ENCODE data around the gene HACD2. TPM values are rescaled to one million over a fixed set of nuclear protein-coding genes. Genes with fewer than 3 reads are reported as not detected.

Gene HACD2
- total RNA-seq, 1 experiment from 2014 or later: 97.7 TPM

DNA sequence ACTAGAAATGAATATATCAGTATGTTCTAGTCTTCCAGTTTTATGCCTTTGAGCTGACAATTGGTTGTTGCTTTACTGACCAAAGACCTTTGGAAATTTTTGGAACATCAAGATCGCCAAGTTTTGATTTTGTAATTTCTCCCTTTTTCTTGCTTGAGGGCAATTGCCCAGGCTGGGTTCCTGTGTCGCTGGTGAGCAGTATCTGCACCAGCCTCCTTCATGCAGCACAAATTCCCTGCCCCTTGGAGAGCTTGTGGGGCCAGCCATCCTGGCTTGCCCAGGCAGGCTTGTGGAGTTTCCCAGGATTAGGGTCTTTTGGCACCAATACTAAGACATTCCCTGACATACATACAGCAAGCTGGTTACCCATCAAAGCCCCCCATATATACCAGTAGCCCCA lies 37.9 kb upstream of the HACD2 start:
- Mint-ChIP-seq H3K4me3 (ENCODE audit: unreplicated experiment) (no peak overlapping the region), H3K27ac (ENCODE audit: low read depth, unreplicated experiment) (no peak overlapping the region), H3K9me3 (ENCODE audit: unreplicated experiment) (no peaks in the 10 kb centered on the region), H3K4me1 (ENCODE audit: insufficient read depth, unreplicated experiment) (peaks cover 40% of the 10 kb centered on the region), H3K36me3 (ENCODE audit: insufficient read depth, unreplicated experiment) (peaks cover 18% of the 10 kb centered on the region), H3K27me3 (ENCODE audit: insufficient read depth, unreplicated experiment) (no peaks in the 10 kb centered on the region)
- TF ChIP-seq, protein P1, sequence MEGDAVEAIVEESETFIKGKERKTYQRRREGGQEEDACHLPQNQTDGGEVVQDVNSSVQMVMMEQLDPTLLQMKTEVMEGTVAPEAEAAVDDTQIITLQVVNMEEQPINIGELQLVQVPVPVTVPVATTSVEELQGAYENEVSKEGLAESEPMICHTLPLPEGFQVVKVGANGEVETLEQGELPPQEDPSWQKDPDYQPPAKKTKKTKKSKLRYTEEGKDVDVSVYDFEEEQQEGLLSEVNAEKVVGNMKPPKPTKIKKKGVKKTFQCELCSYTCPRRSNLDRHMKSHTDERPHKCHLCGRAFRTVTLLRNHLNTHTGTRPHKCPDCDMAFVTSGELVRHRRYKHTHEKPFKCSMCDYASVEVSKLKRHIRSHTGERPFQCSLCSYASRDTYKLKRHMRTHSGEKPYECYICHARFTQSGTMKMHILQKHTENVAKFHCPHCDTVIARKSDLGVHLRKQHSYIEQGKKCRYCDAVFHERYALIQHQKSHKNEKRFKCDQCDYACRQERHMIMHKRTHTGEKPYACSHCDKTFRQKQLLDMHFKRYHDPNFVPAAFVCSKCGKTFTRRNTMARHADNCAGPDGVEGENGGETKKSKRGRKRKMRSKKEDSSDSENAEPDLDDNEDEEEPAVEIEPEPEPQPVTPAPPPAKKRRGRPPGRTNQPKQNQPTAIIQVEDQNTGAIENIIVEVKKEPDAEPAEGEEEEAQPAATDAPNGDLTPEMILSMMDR (IDR thresholded peaks at IDR 0.05; ENCODE audit: unreplicated experiment): no peak
- POLR2A ChIA-PET: interaction anchor here (0.6 to 11.1 kb wide), 9 partner anchors 9 to 1299 kb away, joined by 3 to 210 read pairs (median 6); partner anchors contain the start of gene HACD2
- BruUV-seq (replicated peaks): no TSS peak
- peak; percentile 51 for DNase-seq (ENCODE audit: unreplicated experiment)
- CTCF ChIA-PET: interaction anchor here (0.6 to 2.7 kb wide), 7 partner anchors 20 to 1181 kb away, joined by 3 to 14 read pairs (median 3); no protein-coding TSS in a partner anchor
- intact Hi-C loops (cut with micrococcal nuclease): loop anchor here (5.0 kb wide), 1 partner anchor 35 kb away; the partner anchor contains the start of gene HACD2

DNA sequence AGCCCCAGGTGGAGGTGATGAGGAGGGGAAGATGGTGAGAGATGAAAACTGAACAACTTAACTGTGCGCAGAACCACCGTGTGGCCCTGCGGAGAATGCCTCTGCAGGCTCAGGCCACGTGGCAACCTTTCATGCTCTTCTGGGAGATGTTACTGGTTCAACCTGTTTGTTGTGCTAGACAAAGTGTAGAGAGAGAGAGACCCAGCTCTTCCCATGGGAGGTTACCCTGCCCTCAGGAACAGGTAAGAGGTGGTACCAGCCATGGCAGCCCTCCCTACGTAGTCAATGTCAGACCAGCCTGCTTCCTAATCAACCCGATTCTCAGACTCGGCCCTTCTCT lies 37.0 kb upstream of the HACD2 start:
- ChIA-PET POLR2A (interaction anchor here (1.2 to 11.1 kb wide), 5 partner anchors 14 to 37 kb away, joined by 3 to 210 read pairs (median 27); partner anchors contain the start of gene HACD2), CTCF (interaction anchor here (0.6 to 1.9 kb wide), 3 partner anchors 12 to 102 kb away, joined by 3 to 14 read pairs (median 5); no protein-coding TSS in a partner anchor)
- peaks cover 42% of the 10 kb centered on the region for H3K4me1 Mint-ChIP-seq (ENCODE audit: insufficient read depth, unreplicated experiment)
- no peak overlapping the region for H3K4me3 Mint-ChIP-seq (ENCODE audit: unreplicated experiment)
- peaks cover 18% of the 10 kb centered on the region for H3K36me3 Mint-ChIP-seq (ENCODE audit: insufficient read depth, unreplicated experiment)
- peak overlapping the region; percentile 61 for H3K27ac Mint-ChIP-seq (ENCODE audit: low read depth, unreplicated experiment)
- no peak for DNase-seq (ENCODE audit: unreplicated experiment)
- H3K27me3 Mint-ChIP-seq (ENCODE audit: insufficient read depth, unreplicated experiment): no peaks in the 10 kb centered on the region
- TF ChIP-seq, protein P1 (IDR thresholded peaks at IDR 0.05; ENCODE audit: unreplicated experiment): no peak
- BruUV-seq (replicated peaks): no TSS peak
- H3K9me3 Mint-ChIP-seq (ENCODE audit: unreplicated experiment): no peaks in the 10 kb centered on the region
- intact Hi-C loops (cut with micrococcal nuclease): loop anchor here (5.0 kb wide), 1 partner anchor 35 kb away; the partner anchor contains the start of gene HACD2

DNA sequence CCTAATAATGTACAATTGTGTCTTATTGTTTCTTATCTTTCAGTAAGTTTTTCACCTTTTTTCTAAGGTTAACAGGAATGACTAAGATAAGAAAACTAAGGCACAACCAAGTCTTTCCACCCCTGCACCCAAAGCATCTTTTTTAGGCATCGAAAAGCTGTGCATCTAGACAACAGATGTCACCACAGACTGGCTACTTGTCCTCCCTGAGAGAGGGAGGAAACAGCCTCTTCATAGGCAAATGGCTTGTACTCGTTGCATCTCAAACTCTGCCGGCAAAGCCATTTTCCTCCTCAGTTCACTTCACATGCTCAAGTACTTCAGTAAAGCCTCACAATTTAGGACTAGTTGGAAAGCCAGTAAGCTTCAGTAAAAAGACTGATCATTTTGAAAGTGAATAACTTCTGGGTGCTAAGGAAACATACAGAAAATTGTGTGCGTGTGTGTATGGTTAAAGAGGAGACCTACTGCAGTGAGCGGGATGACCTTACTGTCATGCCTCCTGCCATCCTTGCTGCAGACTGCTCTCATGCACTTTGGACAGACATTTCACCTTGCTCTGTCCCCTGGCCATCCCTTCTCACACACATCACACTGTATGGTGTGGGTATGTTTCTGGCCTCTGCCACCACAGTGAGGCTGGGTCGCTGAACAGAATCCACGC lies 36.5 kb upstream of the HACD2 start:
- TF ChIP-seq, protein P1 (IDR thresholded peaks at IDR 0.05; ENCODE audit: unreplicated experiment): no peak
- peaks cover 18% of the 10 kb centered on the region for H3K36me3 Mint-ChIP-seq (ENCODE audit: insufficient read depth, unreplicated experiment)
- DNase-seq (ENCODE audit: unreplicated experiment): no peak
- intact Hi-C loops (cut with micrococcal nuclease): loop anchor here (5.0 kb wide), 1 partner anchor 34 kb away; the partner anchor contains the start of gene HACD2
- no peak overlapping the region for H3K27ac Mint-ChIP-seq (ENCODE audit: low read depth, unreplicated experiment)
- ChIA-PET CTCF (interaction anchor here (0.6 to 4.0 kb wide), 6 partner anchors 12 to 102 kb away, joined by 3 to 19 read pairs (median 5); no protein-coding TSS in a partner anchor), POLR2A (interaction anchor here (4.7 to 11.1 kb wide), 3 partner anchors 16 to 37 kb away, joined by 27 to 210 read pairs (median 114); partner anchors contain the start of gene HACD2)
- H3K4me1 Mint-ChIP-seq (ENCODE audit: insufficient read depth, unreplicated experiment): peaks cover 42% of the 10 kb centered on the region
- no peak overlapping the region for H3K4me3 Mint-ChIP-seq (ENCODE audit: unreplicated experiment)
- H3K9me3 Mint-ChIP-seq (ENCODE audit: unreplicated experiment): no peaks in the 10 kb centered on the region
- no TSS peak for BruUV-seq (replicated peaks)
- H3K27me3 Mint-ChIP-seq (ENCODE audit: insufficient read depth, unreplicated experiment): no peaks in the 10 kb centered on the region

DNA sequence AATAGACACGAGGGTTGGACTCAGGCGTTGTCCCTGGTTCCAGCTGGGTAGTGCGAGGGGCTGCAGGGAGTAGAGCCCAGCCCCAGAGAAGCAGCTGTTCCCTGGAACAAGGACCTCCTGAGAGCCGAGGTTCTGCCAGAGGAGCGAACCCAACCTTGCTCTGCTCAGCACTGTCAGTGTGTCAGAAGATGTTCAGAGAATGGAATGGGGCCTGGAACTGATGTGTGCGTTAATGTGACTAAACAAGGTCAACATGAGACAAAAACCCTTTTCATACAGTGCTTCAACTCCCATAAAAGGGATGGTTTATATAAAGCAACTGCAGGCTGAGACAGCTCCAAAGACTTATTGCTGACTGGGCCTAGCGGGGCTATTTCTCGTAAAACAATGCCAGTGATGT lies 35.5 kb upstream of the HACD2 start:
- Mint-ChIP-seq H3K9me3 (ENCODE audit: unreplicated experiment) (no peaks in the 10 kb centered on the region), H3K4me1 (ENCODE audit: insufficient read depth, unreplicated experiment) (peaks cover 42% of the 10 kb centered on the region), H3K4me3 (ENCODE audit: unreplicated experiment) (no peak overlapping the region), H3K27me3 (ENCODE audit: insufficient read depth, unreplicated experiment) (no peaks in the 10 kb centered on the region), H3K27ac (ENCODE audit: low read depth, unreplicated experiment) (no peak overlapping the region), H3K36me3 (ENCODE audit: insufficient read depth, unreplicated experiment) (peaks cover 18% of the 10 kb centered on the region)
- ChIA-PET CTCF (interaction anchor here (1.5 to 4.0 kb wide), 3 partner anchors 12 to 103 kb away, joined by 3 to 19 read pairs (median 9); no protein-coding TSS in a partner anchor), POLR2A (interaction anchor here (1.2 to 11.1 kb wide), 4 partner anchors 15 to 36 kb away, joined by 6 to 210 read pairs (median 70); partner anchors contain the start of gene HACD2)
- intact Hi-C loops (cut with micrococcal nuclease): loop anchor here (5.0 kb wide), 1 partner anchor 33 kb away; the partner anchor contains the start of gene HACD2
- TF ChIP-seq, protein P1 (IDR thresholded peaks at IDR 0.05; ENCODE audit: unreplicated experiment): no peak
- DNase-seq (ENCODE audit: unreplicated experiment): no peak
- BruUV-seq (replicated peaks): no TSS peak

Data from MCF 10A (cell line).